ENCODE measurements around the gene NIF3L1.

DNA sequence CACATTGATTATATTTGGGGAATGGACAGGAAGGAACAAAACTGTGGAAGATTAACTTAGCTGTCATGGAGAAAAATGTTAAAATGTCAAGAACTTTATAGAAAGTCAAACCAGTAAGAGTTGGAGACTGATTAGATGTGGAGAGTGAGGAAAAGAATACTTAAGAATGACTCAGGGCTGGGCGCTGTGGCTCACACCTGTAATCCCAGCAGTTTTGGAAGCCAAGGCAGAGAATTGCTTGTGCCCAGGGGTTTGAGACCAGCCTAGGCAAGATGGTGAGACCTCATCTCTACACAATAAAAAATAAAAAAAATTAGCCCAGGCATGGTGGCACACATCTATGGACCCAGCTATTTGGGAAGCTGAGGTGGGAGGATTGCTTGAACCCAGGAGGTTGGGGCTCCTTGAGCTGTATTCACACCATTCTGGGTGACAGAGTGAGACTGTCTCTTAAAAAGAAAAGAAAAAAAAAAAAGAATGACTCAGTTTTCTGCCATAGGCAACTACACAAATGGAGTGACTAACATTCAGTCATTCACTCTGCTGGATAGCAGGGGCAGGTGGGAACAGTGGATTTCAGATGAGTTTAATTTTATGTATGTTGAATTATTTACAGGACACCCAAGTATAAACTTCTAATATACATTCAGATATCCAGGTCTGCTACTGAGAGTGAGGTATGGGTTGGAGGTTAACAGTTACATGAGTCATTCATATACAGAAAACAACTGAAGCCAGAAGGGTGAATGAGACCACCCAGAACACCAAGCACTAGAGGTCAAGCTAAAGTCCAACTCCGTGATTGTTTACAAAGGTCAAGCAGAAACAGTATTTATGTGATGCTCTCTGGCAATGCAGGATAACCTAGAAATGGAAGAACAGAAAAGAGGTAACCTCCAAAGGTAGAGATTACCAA lies 40.4 kb downstream of the NIF3L1 start:
- TF ChIP-seq, protein P1, sequence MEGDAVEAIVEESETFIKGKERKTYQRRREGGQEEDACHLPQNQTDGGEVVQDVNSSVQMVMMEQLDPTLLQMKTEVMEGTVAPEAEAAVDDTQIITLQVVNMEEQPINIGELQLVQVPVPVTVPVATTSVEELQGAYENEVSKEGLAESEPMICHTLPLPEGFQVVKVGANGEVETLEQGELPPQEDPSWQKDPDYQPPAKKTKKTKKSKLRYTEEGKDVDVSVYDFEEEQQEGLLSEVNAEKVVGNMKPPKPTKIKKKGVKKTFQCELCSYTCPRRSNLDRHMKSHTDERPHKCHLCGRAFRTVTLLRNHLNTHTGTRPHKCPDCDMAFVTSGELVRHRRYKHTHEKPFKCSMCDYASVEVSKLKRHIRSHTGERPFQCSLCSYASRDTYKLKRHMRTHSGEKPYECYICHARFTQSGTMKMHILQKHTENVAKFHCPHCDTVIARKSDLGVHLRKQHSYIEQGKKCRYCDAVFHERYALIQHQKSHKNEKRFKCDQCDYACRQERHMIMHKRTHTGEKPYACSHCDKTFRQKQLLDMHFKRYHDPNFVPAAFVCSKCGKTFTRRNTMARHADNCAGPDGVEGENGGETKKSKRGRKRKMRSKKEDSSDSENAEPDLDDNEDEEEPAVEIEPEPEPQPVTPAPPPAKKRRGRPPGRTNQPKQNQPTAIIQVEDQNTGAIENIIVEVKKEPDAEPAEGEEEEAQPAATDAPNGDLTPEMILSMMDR (conservative IDR thresholded peaks at IDR 0.05 in 1 of 2, IDR thresholded peaks at IDR 0.05 in 1 of 2; ENCODE audit: extremely low read depth in 1 of 2, insufficient read depth in 1 of 2, low read depth in 1 of 2, low read length in 2 of 2) = no peak
- no peak for TF ChIP-seq EZH2 (IDR thresholded peaks at IDR 0.05; ENCODE audit: borderline replicate concordance, low read length)
